Activated CD4-positive, alpha-beta T cell treated with anti-CD3 and anti-CD28 coated beads, Interleukin-2, amount 10 ng/mL, durations not matched to agents 7 days and 5 days (primary cell): ENCODE measurements around the gene IKBKG. TPM values are rescaled to one million over a fixed set of nuclear protein-coding genes. Genes with fewer than 3 reads are reported as not detected.
"Not testable (repeated sequence)": the region's sequence is repeated elsewhere in the genome, so short reads cannot be mapped to it uniquely, and the experiment has no call there.

Experiments used
- CTCF ChIA-PET: fragments of 350-600 bp; sonication (Branson Sonifier 250); formaldehyde crosslinking; loops from one replicate; lab custom pipeline; 2021; ENCODE audit warnings: antibody characterized with exemption; lab: Charles Lee
- POLR2A ChIA-PET: fragments of 350-600 bp; sonication (Branson Sonifier 250); formaldehyde crosslinking; loops from one replicate; lab custom pipeline; 2021; ENCODE audit warnings: antibody characterized with exemption; lab: Charles Lee
- DNase-seq: peaks from one replicate; pipeline ENCODE4 v3.0.0-alpha.2; 2020
- H3K27ac Mint-ChIP-seq: one replicate; pipeline ENCODE4 v1.8.0; 2021; ENCODE audit warnings: mild to moderate bottlenecking, moderate library complexity, mixed read lengths
- H3K27me3 Mint-ChIP-seq: one replicate; pipeline ENCODE4 v1.8.0; 2021; ENCODE audit warnings: mixed read lengths
- H3K36me3 Mint-ChIP-seq: one replicate; pipeline ENCODE4 v1.8.0; 2021; ENCODE audit warnings: low read depth, mixed read lengths
- H3K4me1 Mint-ChIP-seq: one replicate; pipeline ENCODE4 v1.8.0; 2021; ENCODE audit warnings: mixed read lengths
- H3K4me3 Mint-ChIP-seq: one replicate; pipeline ENCODE4 v1.8.0; 2021; ENCODE audit warnings: mild to moderate bottlenecking, moderate library complexity, mixed read lengths
- H3K9me3 Mint-ChIP-seq: one replicate; pipeline ENCODE4 v1.8.0; 2021; ENCODE audit warnings: mixed read lengths
- total RNA-seq, 2 experiments: library from RNA; stranded (reverse); gene quantifications; one replicate each; pipeline ENCODE4 v1.2.3, GENCODE V29; 2021

IKBKG gene
- total RNA-seq, 2 experiments from 2014 or later: 41.5 to 46.0 TPM

GRCh38 chrX:154534526-154535322, 12.7 kb upstream of the IKBKG start:
- CTCF ChIA-PET: interaction anchor here (0.6 to 2.9 kb wide), 11 partner anchors 7 to 521 kb away, joined by 3 to 15 read pairs (median 3); partner anchors contain the start of genes PLXNA3 and RPL10
- Mint-ChIP-seq H3K9me3 (no peaks in the 10 kb centered on the region), H3K4me1 (peaks cover 13% of the 10 kb centered on the region), H3K4me3 (no peak overlapping the region), H3K27me3 (no peaks in the 10 kb centered on the region), H3K36me3 (peaks cover 10% of the 10 kb centered on the region), H3K27ac (peak overlapping the region; percentile 66)
- POLR2A ChIA-PET: no interaction called here
- peak; percentile 88 for DNase-seq

- H3K9me3 Mint-ChIP-seq: no peaks in the 10 kb centered on the region
- H3K4me1 Mint-ChIP-seq: peaks cover 13% of the 10 kb centered on the region
- POLR2A ChIA-PET: no interaction called here
- no peak overlapping the region for H3K27ac Mint-ChIP-seq
- CTCF ChIA-PET: interaction anchor here (1.1 to 2.9 kb wide), 3 partner anchors 9 to 162 kb away, joined by 3 to 15 read pairs (median 4); no protein-coding TSS in a partner anchor
- H3K27me3 Mint-ChIP-seq: no peaks in the 10 kb centered on the region
- no peak overlapping the region for H3K4me3 Mint-ChIP-seq
- no peak for DNase-seq
- H3K36me3 Mint-ChIP-seq: peaks cover 10% of the 10 kb centered on the region
These were observed 11.5 kb upstream of the IKBKG start for GRCh38 chrX:154535892-154536291.

- H3K36me3 Mint-ChIP-seq: peaks cover 12% of the 10 kb centered on the region
- ChIA-PET POLR2A (no interaction called here), CTCF (no interaction called here)
- peaks cover 25% of the 10 kb centered on the region for H3K4me1 Mint-ChIP-seq
- no peaks in the 10 kb centered on the region for H3K27me3 Mint-ChIP-seq
- H3K4me3 Mint-ChIP-seq: no peak overlapping the region
- H3K9me3 Mint-ChIP-seq: no peaks in the 10 kb centered on the region
- no peak overlapping the region for H3K27ac Mint-ChIP-seq
- no peak for DNase-seq
These were observed 8.3 kb upstream of the IKBKG start for GRCh38 chrX:154539077-154539476.

GRCh38 chrX:154540365-154540764, 7.1 kb upstream of the IKBKG start:
- H3K4me1 Mint-ChIP-seq: peaks cover 28% of the 10 kb centered on the region
- H3K27me3 Mint-ChIP-seq, H3K27ac Mint-ChIP-seq, CTCF ChIA-PET, H3K4me3 Mint-ChIP-seq, POLR2A ChIA-PET, DNase-seq, H3K9me3 Mint-ChIP-seq: not testable (repeated sequence)
- H3K36me3 Mint-ChIP-seq: peaks cover 12% of the 10 kb centered on the region

GRCh38 chrX:154540897-154541535, 6.4 kb upstream of the IKBKG start:
- Mint-ChIP-seq H3K27me3 (no peaks in the 10 kb centered on the region), H3K27ac (peak overlapping the region; percentile 46), H3K4me1 (peaks cover 31% of the 10 kb centered on the region), H3K36me3 (peaks cover 11% of the 10 kb centered on the region), H3K9me3 (no peaks in the 10 kb centered on the region), H3K4me3 (no peak overlapping the region)
- ChIA-PET CTCF (interaction anchor here (0.6 kb wide), 1 partner anchor 67 kb away, joined by 3 read pairs; no protein-coding TSS in a partner anchor), POLR2A (no interaction called here)
- no peak for DNase-seq

- no peaks in the 10 kb centered on the region for H3K27me3 Mint-ChIP-seq
- peak overlapping the region; percentile 19 for H3K27ac Mint-ChIP-seq
- POLR2A ChIA-PET: no interaction called here
- H3K9me3 Mint-ChIP-seq: no peaks in the 10 kb centered on the region
- H3K4me1 Mint-ChIP-seq: peaks cover 34% of the 10 kb centered on the region
- no peak for DNase-seq
- H3K36me3 Mint-ChIP-seq: peaks cover 11% of the 10 kb centered on the region
- H3K4me3 Mint-ChIP-seq: no peak overlapping the region
- CTCF ChIA-PET: interaction anchor here (0.9 kb wide), 1 partner anchor 9 kb away, joined by 4 read pairs; no protein-coding TSS in a partner anchor
These were observed 5.9 kb upstream of the IKBKG start for GRCh38 chrX:154541589-154541895.

- Mint-ChIP-seq H3K4me1 (peaks cover 34% of the 10 kb centered on the region), H3K27me3 (no peaks in the 10 kb centered on the region), H3K4me3 (no peak overlapping the region), H3K36me3 (peaks cover 11% of the 10 kb centered on the region), H3K27ac (peak overlapping the region; percentile 90), H3K9me3 (no peaks in the 10 kb centered on the region)
- no peak for DNase-seq
- CTCF ChIA-PET: interaction anchor here (0.9 to 1.2 kb wide), 2 partner anchors 10 to 169 kb away, joined by 4 read pairs; no protein-coding TSS in a partner anchor
- POLR2A ChIA-PET: no interaction called here
These were observed 5.3 kb upstream of the IKBKG start for GRCh38 chrX:154541896-154542722.

GRCh38 chrX:154542723-154543424, 4.5 kb upstream of the IKBKG start:
- Mint-ChIP-seq H3K4me1 (peaks cover 34% of the 10 kb centered on the region), H3K27me3 (no peaks in the 10 kb centered on the region), H3K9me3 (no peaks in the 10 kb centered on the region), H3K36me3 (peaks cover 13% of the 10 kb centered on the region), H3K4me3 (peak overlapping the region; percentile 64), H3K27ac (peak overlapping the region; percentile 90)
- no peak for DNase-seq
- ChIA-PET CTCF (interaction anchor here (0.9 to 1.2 kb wide), 2 partner anchors 11 to 170 kb away, joined by 4 read pairs; no protein-coding TSS in a partner anchor), POLR2A (interaction anchor here (0.6 kb wide), 1 partner anchor 97 kb away, joined by 3 read pairs; no protein-coding TSS in a partner anchor)

- H3K36me3 Mint-ChIP-seq: peaks cover 22% of the 10 kb centered on the region
- ChIA-PET CTCF (interaction anchor here (0.6 kb wide), 2 partner anchors 234 to 256 kb away, joined by 3 to 4 read pairs; no protein-coding TSS in a partner anchor), POLR2A (no interaction called here)
- H3K27me3 Mint-ChIP-seq: no peaks in the 10 kb centered on the region
- no peaks in the 10 kb centered on the region for H3K9me3 Mint-ChIP-seq
- peaks cover 41% of the 10 kb centered on the region for H3K4me1 Mint-ChIP-seq
- peak overlapping the region; percentile 68 for H3K4me3 Mint-ChIP-seq
- peak overlapping the region; percentile 41 for H3K27ac Mint-ChIP-seq
- no peak for DNase-seq
These were observed 1.6 kb upstream of the IKBKG start for GRCh38 chrX:154545673-154546274.

- peaks cover 22% of the 10 kb centered on the region for H3K36me3 Mint-ChIP-seq
- H3K27ac Mint-ChIP-seq: peak within 1 kb of the TSS; percentile 88
- H3K27me3 Mint-ChIP-seq: no peaks in the 10 kb centered on the region
- H3K4me1 Mint-ChIP-seq: peaks cover 45% of the 10 kb centered on the region
- DNase-seq: peak; percentile 74
- POLR2A ChIA-PET: no interaction called here
- H3K4me3 Mint-ChIP-seq: peak within 1 kb of the TSS; percentile 90
- H3K9me3 Mint-ChIP-seq: no peaks in the 10 kb centered on the region
- CTCF ChIA-PET: interaction anchor here (0.6 kb wide), 2 partner anchors 233 to 256 kb away, joined by 3 to 4 read pairs; no protein-coding TSS in a partner anchor
These were observed 821 bp upstream of the IKBKG start, which contains the start of gene G6PD for GRCh38 chrX:154546354-154547244. Gene G6PD, minus strand, starts transcription at chrX:154546846. Its CDS starts 691 bp downstream, at chrX:154546155.

- H3K27ac Mint-ChIP-seq: peak overlapping the region; percentile 88
- no peaks in the 10 kb centered on the region for H3K9me3 Mint-ChIP-seq
- ChIA-PET CTCF (no interaction called here), POLR2A (no interaction called here)
- peaks cover 18% of the 10 kb centered on the region for H3K36me3 Mint-ChIP-seq
- peaks cover 44% of the 10 kb centered on the region for H3K4me1 Mint-ChIP-seq
- peak overlapping the region; percentile 90 for H3K4me3 Mint-ChIP-seq
- no peak for DNase-seq
- no peaks in the 10 kb centered on the region for H3K27me3 Mint-ChIP-seq
These were observed 552 bp downstream of the IKBKG start for GRCh38 chrX:154548028-154548316.
